NCI-H2171 treated with DMSO at 0.1 percent for 48 hours (cell line): ENCODE results near the gene BEST2.

ENCODE experiments used
- DNase-seq: peaks from one replicate; lab custom pipeline; 2025; lab: John Stamatoyannopoulos, UW

BEST2 gene

GRCh38 chr19:12770922-12771321 lies 19.3 kb downstream of the BEST2 start:
- no peak for DNase-seq

GRCh38 chr19:12772323-12772722 lies 20.7 kb downstream of the BEST2 start:
- DNase-seq: no peak

GRCh38 chr19:12773571-12773970 lies 22.0 kb downstream of the BEST2 start:
- peak; percentile 34 for DNase-seq

GRCh38 chr19:12774588-12775555 lies 23.3 kb downstream of the BEST2 start, which contains the start of gene HOOK2:
Gene HOOK2 (minus strand): TSS chr19:12775552. CDS start chr19:12775449, 103 bp downstream.
- DNase-seq: peak; percentile 74

GRCh38 chr19:12777217-12778016 lies 25.8 kb downstream of the BEST2 start:
- peak; percentile 81 for DNase-seq

GRCh38 chr19:12778017-12778904 lies 26.7 kb downstream of the BEST2 start:
- peak; percentile 91 for DNase-seq

- peak; percentile 66 for DNase-seq
Measured at GRCh38 chr19:12778905-12779161, 27.2 kb downstream of the BEST2 start.

GRCh38 chr19:12779162-12779993 lies 27.8 kb downstream of the BEST2 start:
- peak; percentile 42 for DNase-seq

GRCh38 chr19:12782174-12782423 lies 30.5 kb downstream of the BEST2 start:
- no peak for DNase-seq

- peak; percentile 79 for DNase-seq
Measured at GRCh38 chr19:12782424-12783290, 31.1 kb downstream of the BEST2 start.

- DNase-seq: no peak
Measured at GRCh38 chr19:12783291-12783848, 31.8 kb downstream of the BEST2 start.

GRCh38 chr19:12783849-12784393 lies 32.3 kb downstream of the BEST2 start:
- no peak for DNase-seq

- DNase-seq: no peak
Measured at GRCh38 chr19:12784394-12784870, 32.8 kb downstream of the BEST2 start.

GRCh38 chr19:12784871-12785430 lies 33.4 kb downstream of the BEST2 start:
- no peak for DNase-seq

- DNase-seq: no peak
Measured at GRCh38 chr19:12785431-12786031, 33.9 kb downstream of the BEST2 start.

- no peak for DNase-seq
Measured at GRCh38 chr19:12786141-12786870, 34.7 kb downstream of the BEST2 start.

- DNase-seq: no peak
Measured at GRCh38 chr19:12786952-12787351, 35.4 kb downstream of the BEST2 start.

GRCh38 chr19:12787458-12787857 lies 35.9 kb downstream of the BEST2 start:
- no peak for DNase-seq
